BJ (cell line): Measurements from ENCODE around the gene RALGAPB. TPM values are rescaled to one million over a fixed set of nuclear protein-coding genes. Genes with fewer than 3 reads are reported as not detected.

Experiments used
- CTCF ChIA-PET: fragments of 350-600 bp; formaldehyde crosslinking; extraction: SDS; loops from one replicate; lab custom pipeline; 2021; ENCODE audit warnings: antibody characterized with exemption, inconsistent platforms; lab: Yijun Ruan, JAX
- POLR2A ChIA-PET: fragments of 300-600 bp; sonication (Branson Sonifier 250); formaldehyde crosslinking; extraction: SDS; loops from one replicate; lab custom pipeline; 2021; ENCODE audit warnings: antibody characterized with exemption; lab: Charles Lee
- DNase-seq: peaks from one replicate; pipeline ENCODE4 v3.0.0-alpha.2; 2011; ENCODE audit warnings: low read depth
- H3K27me3 ChIP-seq: 2 replicates; pipeline ENCODE4 v1.6.0; 2011; ENCODE audit warnings: low read length; ENCODE audit not compliant: control insufficient read depth, insufficient read depth
- H3K36me3 ChIP-seq: 2 replicates; pipeline ENCODE4 v1.5.1; 2011; ENCODE audit warnings: low read length; ENCODE audit not compliant: control insufficient read depth, insufficient read depth
- H3K4me3 ChIP-seq: 2 replicates; pipeline ENCODE4 v1.5.1; 2011; ENCODE audit warnings: low read depth, mild to moderate bottlenecking, control low read depth, low read length
- polyA plus RNA-seq: library from polyadenylated mRNA; depleted of rRNA; stranded (reverse); fragments of >200 nt; gene quantifications from 2 replicates; pipeline ENCODE4 v1.2.3, GENCODE V29; 2011
- TF ChIP-seq, protein P1 (sequence below): IDR thresholded peaks from 2 replicates; pipeline ENCODE4 v1.5.1; 2011; ENCODE audit warnings: low read depth, mild to moderate bottlenecking, control low read depth, inconsistent platforms, low read length, moderate library complexity; ENCODE audit not compliant: insufficient read depth

RALGAPB gene
- polyA plus RNA-seq, 1 experiment, result 14.8 TPM

DNA sequence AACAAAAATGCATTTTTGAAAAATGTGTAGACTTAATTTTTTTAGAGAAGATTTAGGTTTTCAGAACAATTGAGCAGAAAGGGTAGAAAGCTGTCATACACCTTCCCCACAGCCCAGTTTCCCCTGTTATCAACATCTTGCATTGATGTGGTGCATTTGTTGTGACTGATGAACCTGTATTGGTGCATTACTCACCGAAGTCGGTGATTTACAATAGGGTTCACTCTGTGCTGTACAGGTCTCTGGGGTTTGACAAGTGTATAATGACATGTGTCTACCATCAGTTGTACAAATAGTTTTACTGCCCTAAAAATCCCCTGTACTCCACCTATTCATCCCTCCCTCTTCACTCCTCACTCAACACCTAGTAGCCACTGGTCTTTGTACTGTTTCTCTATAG lies 84.5 kb downstream of the RALGAPB start:
- CTCF ChIA-PET, result no interaction called here
- DNase-seq, result no peak
- TF ChIP-seq, protein P1, sequence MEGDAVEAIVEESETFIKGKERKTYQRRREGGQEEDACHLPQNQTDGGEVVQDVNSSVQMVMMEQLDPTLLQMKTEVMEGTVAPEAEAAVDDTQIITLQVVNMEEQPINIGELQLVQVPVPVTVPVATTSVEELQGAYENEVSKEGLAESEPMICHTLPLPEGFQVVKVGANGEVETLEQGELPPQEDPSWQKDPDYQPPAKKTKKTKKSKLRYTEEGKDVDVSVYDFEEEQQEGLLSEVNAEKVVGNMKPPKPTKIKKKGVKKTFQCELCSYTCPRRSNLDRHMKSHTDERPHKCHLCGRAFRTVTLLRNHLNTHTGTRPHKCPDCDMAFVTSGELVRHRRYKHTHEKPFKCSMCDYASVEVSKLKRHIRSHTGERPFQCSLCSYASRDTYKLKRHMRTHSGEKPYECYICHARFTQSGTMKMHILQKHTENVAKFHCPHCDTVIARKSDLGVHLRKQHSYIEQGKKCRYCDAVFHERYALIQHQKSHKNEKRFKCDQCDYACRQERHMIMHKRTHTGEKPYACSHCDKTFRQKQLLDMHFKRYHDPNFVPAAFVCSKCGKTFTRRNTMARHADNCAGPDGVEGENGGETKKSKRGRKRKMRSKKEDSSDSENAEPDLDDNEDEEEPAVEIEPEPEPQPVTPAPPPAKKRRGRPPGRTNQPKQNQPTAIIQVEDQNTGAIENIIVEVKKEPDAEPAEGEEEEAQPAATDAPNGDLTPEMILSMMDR, result no peak
- H3K27me3 ChIP-seq, result no peaks in the 10 kb centered on the region
- H3K36me3 ChIP-seq, result 0 out of 2 replicates have a peak, but pooled peaks cover 3% of the 10 kb centered on the region
- POLR2A ChIA-PET, result no interaction called here
- H3K4me3 ChIP-seq, result no peak overlapping the region

DNA sequence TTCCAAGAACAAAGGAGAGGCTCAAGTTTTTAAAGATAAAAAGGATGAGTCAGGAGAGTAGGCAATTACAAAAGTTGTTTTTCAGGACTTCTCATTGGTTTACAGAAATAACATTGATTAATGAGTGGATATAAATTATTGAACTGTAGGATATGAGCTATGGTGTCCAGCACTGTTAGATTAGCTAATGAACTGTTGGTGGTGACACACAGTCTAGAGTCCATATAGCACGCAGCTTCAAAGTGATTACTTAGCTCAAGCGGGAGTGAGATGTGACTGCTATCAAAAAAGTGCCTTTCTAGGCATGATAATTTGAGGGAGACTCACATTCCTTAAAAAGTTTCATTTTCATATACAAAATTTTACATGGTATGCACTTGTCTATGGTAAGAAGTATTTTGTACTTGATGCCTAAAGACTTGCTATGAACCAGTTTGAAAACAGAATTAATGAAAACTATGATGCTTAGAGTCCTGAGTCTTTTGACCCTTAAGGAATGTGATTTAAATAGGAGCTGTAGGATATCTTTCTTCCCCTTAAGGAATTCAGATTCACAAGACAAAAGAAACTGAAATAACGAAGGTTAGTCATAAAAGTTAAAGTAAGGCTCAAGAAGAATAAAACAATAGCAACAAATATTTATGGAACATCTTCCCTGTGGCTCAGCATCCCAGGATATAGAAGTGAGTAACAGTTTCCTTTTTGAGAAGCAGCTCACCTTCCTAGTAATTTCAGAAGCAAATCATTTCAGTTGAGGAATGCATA lies 86.1 kb downstream of the RALGAPB start:
- H3K4me3 ChIP-seq, result no peak overlapping the region
- TF ChIP-seq, protein P1, result no peak
- peaks cover 5% of the 10 kb centered on the region for H3K36me3 ChIP-seq
- H3K27me3 ChIP-seq, result no peaks in the 10 kb centered on the region
- DNase-seq, result no peak
- ChIA-PET POLR2A (no interaction called here), CTCF (interaction anchor here (1.1 to 1.7 kb wide), 2 partner anchors 16 to 86 kb away, joined by 3 to 4 read pairs; partner anchors contain the start of gene RALGAPB)

DNA sequence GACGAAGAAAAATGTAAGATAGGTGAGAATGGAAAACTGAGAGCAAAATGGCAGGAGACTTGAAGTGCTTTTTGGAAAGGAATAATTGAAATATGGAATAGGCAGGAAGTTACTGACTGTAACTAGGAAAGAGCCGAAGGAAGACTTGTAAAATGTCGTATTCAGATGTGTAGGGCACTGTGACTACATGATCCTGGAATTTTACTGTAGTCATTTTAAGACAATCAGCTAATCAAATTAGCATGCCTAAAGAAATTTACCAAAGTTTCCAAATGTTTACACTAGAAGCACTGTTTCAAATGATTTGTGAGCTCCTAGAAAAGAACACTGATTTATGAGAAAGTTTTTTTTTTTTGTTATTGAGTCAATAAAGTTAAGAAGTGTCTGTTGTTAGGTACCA lies 87.1 kb downstream of the RALGAPB start:
- CTCF ChIA-PET, result interaction anchor here (0.6 to 1.7 kb wide), 4 partner anchors 9 to 87 kb away, joined by 3 to 4 read pairs (median 4); partner anchors contain the start of gene RALGAPB
- peak; percentile 39 for DNase-seq
- H3K36me3 ChIP-seq, result peaks cover 6% of the 10 kb centered on the region
- TF ChIP-seq, protein P1, result no peak
- H3K4me3 ChIP-seq, result no peak overlapping the region
- POLR2A ChIA-PET, result no interaction called here
- H3K27me3 ChIP-seq, result no peaks in the 10 kb centered on the region

DNA sequence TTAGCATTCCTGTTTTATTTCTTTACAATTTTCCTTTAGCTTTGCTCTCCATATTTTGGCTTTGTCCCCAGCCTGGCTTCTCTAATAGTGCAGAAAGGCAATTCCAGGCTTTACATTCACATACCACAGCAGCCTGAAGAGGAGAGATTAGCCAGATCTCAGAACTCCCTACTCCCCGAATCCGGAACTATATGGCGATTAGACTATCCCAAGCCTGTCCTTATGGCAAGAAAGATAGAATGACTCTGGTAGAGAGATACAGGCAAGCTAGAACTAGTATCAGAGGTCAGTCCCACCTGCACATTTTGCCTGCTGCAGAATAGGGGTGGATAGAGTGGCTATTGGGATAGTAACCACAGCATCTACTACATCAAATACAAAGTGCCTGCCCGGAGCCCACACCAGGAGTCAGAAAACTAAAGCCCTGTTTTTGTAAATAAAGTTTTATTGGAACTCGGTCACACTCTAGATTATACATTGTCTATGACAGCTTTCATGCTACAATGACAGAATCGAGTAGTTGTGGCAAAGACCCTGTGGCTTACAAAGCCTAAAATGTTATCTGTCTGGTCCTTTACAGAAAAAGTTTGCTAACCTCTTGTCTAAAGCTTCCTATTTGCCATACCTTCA lies 91.3 kb downstream of the RALGAPB start:
- Histone ChIP-seq H3K4me3 (no peak overlapping the region), H3K27me3 (no peaks in the 10 kb centered on the region), H3K36me3 (peaks cover 5% of the 10 kb centered on the region)
- TF ChIP-seq, protein P1, result no peak
- POLR2A ChIA-PET, result no interaction called here
- DNase-seq, result no peak
- CTCF ChIA-PET, result interaction anchor here (1.1 kb wide), 1 partner anchor 13 kb away, joined by 3 read pairs; no protein-coding TSS in a partner anchor

DNA sequence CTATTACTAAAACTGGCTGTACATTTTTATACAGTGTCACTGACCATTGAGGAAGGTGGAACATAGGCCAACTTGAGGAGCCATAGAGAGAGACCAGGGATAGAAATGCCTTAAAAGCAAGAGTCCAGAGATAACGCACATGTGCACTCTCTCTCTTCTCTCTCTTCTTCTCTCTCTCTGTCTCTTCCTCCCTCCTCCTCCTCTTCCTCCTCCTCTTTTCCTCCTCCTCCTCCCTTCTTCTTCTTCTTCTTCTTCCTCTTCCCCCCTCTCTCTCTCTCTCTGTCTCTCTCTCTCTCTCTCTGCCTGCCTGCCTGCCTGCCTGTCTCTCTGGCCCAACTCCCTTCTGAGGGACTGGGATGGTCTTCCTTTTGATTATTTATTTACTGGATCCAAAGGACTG lies 92.0 kb downstream of the RALGAPB start:
- H3K27me3 ChIP-seq, result no peaks in the 10 kb centered on the region
- ChIA-PET CTCF (interaction anchor here (1.1 kb wide), 1 partner anchor 13 kb away, joined by 3 read pairs; no protein-coding TSS in a partner anchor), POLR2A (no interaction called here)
- no peak for DNase-seq
- TF ChIP-seq, protein P1, result no peak
- no peak overlapping the region for H3K4me3 ChIP-seq
- peaks cover 6% of the 10 kb centered on the region for H3K36me3 ChIP-seq
